ENCODE results near the gene LHX1. TPM values are rescaled to one million over a fixed set of nuclear protein-coding genes. Genes with fewer than 3 reads are reported as not detected.

LHX1 gene
- total RNA-seq, 1 experiment from 2014 or later: 0.05 TPM

DNA sequence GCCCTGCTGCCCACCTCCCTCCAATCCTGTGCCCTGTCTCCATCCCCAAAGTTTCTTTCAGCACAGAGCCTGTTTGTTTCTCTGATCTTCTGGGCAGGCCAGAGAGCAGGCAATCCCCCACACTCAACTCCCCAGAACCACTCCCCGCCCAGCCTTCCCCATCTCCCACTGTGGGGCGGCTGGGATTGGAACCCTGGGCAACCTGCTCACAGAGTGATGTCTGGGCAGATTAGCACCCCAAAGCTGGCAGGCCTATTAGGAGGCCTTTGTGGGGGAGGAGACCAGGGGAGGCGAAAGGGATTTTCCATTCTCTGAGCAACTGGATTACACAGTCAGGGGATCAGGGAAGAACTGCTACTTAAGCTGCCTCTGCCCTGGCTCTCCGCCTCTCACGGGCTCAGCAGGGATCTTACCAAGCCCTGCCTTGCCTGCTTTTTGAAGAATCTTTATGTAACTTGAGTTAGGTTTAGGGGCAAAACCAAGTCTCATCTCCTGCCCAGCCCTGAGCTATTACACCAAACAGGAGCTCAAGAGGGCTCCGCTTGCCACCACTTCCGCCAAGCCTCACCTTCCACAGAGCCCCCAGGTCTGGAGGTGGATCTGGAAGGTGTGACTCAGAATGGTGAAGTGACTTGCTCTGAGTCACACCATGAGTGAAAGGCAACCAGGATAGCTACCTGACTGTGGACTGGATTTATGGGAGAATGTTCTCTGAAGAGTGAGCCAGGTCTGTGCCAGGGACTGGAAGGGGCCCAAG lies 16.0 kb upstream of the LHX1 start:
- DNase-seq (ENCODE audit: extremely low read depth, low read depth): no peak

DNA sequence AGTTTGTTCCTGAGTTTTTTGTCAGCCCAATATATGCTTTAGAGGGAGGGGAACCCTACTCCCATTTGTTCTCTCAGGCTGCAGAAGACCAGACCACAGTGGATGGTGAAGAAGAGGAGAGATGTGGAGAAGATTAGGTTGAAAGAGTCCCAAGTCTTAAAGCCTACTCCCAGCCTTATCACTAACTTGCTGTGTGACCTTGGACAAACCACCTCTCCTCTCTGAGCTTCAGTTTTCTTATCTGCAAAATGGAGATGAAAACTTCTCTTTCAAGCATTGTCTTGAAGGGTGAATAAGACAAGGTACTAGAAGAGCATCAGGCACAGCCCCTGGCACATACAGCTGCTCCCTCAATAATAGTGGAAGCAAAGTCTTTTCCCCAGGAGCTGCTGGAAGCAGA lies 15.1 kb upstream of the LHX1 start:
- DNase-seq (ENCODE audit: extremely low read depth, low read depth): no peak

DNA sequence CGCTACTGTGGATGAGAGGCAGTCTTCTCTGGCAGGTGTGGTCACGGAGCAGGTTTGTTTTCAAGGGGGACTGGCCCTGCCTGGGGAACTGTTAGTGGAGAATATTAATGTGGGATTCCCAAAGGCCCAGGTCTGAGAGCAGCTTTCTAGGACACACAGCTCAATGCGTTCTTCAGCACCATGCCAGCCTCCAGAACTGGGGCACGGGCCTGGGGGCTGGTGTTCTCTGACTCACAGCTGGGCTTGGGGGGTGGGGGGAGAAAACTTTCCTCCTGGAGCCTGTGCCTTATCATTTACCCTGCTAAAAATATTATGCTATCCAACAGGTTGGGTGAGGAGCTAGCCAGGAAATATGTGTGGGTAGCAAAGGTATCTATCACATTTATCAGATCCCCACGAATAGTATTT lies 13.5 kb upstream of the LHX1 start:
- no peak for DNase-seq (ENCODE audit: extremely low read depth, low read depth)

DNA sequence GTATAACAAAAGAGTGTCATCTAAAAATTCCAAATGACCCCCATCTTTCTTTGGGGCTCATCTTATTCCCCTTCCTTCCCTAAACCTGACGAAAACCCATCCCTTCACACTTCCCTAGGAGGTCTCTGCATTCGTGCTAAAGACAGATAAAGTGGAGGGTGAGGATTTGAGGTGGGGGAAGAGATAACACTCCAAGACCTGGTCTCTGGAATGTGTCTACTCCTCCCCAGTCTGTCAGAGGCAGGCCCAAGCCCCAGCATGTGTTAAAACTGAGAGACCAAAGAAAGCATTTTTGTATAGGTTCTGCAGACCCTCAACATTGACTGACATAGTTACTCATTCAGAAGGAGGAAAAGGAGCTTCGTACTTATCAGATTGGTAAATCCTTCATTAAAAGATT lies 11.0 kb upstream of the LHX1 start:
- DNase-seq (ENCODE audit: extremely low read depth, low read depth): no peak

DNA sequence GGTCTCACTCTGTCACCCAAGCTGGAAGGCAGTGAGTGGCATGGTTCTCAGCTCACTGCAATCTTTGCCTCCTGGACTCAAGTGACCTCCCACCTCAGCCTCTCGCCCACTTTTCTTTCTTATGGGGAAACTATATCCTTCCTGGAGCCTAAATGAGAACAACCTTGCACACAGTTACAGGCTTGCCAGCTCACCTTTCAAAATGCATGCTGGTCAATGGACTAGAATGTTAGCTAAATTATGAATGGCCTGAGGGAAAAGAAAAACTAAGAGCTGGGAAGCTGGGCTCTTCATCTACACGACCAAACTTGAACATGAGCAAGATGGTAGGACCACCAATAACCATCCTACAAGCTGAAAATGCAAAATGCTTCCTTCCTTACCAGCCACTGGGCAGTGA lies 10.6 kb upstream of the LHX1 start:
- DNase-seq (ENCODE audit: extremely low read depth, low read depth): no peak

DNA sequence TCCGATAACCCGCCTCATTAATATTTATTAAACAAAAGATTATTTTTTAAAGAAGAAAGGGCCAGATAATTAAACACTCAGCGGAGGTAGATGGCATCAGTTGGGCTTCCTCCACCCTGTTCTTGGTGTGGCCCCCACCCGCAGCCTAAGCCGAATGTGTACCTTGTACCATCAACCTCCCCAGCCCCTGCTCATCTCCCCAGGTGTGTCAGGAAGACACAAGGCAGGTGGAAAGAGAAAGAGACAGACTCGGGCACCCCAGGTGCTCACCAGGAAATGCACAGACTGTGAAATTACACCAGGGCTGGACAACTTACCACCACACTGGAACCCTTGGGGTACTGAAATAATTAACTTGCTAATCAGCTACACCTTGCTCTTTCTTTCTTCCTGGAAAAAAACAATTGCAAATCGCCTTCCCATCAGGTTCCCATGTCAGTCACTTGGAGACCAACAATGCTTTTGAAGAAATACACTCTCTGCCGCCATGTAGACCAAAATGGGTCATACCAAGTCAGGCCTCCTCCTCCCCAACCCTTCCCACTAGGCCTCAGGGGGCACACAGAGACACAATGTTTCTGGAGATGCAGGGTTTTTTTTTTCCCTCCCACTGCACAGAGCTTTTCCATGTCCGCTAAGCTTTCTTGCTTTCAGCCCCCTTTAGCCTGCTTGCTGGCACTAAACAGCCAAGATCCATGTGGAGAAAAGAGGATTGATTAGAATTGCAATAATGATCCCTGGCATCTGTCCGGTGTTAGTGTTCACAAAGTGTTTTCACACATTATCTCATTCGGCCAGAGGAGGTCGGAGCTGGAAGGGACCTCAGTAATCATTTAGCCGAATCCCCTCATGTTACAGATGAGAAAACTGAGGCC lies 8.6 kb upstream of the LHX1 start:
- DNase-seq (ENCODE audit: extremely low read depth, low read depth): no peak

DNA sequence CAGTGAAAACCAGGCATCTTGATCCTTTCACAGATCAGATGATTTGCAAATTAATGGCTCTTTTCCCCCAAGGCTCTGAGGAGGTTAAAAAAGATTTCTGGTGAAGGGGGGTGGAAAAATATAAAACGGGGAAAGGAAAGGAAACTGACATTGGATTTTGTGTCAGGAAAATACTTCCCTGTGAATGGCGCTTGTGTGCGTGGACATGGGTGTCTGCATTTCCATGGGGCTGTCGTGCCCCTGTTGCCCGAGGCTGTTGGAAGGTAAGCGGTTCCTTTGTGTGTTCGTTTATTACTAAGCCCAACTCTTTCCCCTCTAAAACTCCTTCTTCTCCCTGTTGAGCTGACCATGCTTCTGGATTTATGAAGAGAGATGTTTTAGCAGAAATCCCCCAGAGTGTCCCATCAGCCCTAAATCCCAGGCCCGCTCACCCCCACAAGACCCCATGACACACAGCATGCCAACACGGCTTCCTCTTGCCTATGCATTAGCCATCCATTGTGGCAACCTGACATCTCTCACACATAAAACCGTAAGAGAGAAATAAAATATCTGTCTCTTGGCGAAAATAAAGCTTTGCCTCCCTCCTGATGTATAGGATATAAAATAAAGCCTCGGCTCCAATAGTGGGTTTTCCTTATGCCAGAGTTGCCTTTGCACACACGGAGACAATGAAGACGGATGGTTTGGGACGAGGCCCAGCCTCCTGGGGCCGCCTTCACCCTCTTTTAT lies 7.3 kb upstream of the LHX1 start:
- DNase-seq (ENCODE audit: extremely low read depth, low read depth): no peak

DNA sequence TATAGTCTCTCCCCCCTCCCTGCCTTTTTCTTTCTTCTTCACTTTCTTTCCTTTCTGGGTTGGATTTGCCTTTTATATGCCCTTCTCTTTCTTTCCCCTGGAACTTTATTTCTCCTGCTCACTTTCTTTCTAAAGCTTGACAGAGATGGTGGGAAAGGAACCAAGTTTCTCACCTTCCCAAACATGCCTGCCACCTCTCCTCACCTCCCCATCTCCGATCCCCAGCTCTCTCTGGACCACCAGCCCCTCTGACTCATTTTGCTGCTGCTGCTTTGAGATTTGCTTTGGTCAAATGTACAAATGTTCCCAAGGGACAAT lies 6.7 kb upstream of the LHX1 start:
- no peak for DNase-seq (ENCODE audit: extremely low read depth, low read depth)

DNA sequence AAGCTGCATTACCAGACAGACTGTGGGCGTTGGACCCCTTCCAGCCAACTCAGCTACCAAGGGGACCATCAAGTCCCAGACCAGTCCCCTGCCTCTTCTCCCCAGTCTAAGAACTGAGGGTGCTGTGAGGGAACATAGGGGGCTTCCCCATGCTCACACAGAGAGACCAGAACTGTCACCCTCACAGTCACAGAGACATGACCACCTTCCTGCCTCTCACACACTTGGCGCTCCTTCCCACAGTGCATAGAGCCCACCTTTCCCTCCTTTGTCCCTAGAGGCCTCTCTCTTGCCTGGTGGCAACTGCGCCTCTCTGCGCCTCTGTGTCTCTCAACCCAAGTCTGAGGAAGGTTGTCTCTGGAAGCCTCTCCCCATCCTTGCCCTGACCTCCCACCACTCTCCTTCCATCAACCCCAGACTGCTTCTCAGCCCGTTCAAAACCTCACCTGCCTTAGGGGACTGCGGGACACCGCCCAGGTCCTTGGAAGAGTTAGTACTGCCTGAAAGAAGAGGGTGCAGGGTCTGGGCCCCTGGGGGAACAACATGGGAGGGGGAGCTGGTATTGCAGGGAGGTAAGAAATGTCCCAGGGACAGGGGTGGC lies 6.1 kb upstream of the LHX1 start:
- no peak for DNase-seq (ENCODE audit: extremely low read depth, low read depth)

DNA sequence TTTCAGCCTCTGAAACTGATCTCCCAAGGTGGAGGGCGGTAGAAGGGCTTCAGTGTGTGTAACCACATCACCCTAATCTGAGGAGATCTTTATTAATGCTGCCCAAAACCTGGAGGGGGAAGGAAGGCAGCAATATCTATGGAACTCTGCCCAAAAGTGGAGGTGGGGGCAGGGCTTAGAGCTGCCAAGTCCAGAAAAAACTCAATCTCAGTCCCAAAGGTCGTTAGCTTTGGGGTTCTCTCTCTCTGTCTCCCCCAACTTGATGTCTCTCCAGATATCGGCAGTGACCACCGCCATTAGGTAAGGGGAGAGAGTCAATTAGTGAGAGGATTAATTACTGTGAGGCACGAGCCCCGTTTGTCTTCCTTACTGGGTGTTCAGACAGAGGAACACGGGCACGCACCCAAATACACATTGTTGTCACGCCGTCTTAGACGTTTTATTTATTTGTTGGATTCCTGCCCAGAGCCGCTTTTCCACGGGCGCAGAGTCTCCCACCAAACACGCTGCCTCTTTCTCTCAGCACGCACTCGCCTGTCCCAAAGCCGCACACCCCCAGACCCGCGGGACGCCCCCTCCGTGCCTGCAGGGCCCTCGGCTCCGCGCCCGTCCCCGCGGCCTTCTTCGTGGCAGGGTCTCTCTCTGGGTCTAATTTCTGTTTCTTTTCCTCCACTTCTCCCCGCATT lies 5.4 kb upstream of the LHX1 start:
- DNase-seq (ENCODE audit: extremely low read depth, low read depth): no peak

DNA sequence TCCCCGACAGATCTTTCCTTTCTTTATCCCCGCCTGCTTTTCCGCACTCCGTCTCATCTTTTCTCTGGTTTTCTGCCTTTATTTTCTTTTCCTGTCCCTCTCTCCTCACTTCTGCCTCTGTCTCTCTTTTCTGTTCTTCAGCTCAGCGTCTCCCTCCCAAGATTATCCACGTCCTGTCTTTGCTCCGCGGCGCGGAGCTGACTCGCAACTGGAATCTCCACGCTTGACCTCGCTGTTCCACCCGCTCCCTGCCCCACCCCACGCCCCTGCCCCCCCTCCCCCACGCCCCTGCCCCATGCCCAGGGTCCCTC lies 4.9 kb upstream of the LHX1 start:
- DNase-seq (ENCODE audit: extremely low read depth, low read depth): no peak

DNA sequence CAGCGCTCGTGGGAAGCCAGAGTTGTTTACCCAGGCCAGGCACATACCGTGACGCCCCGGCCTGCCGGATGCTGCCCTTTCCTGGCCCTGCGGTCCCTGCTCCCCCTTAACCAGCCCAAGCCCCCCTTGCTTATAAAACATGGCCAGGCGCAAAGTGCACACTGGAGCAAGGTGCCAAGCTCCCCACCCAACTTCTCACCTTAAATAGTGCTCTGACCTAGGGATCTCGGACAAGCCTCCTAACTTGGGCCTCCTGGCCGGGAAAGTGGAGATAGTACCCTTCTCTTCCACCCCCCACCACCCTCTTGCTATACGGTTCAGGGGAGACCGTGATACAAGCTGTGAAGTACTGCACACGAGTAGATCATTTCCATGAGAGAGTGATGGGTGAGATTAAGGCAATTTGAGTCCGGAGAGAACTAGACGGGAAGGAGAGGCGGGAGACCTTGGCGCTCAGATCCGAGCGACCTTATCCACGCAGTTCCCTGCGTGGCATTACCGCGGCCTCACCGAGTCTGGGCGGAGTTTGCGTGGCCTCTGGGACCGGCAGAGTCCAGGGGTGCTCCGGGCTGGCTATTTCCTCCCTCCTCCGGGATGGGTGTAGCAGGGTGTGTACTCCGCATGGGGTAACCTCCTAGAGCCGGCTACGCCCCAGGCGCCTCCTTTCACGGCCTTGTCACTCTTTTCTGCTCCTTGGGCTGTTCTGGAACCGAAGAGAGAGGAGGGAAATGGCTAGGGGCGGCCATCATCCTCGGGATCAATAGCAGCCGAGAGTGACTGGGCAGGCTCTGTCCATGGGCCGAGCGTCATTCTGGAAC lies 4.4 kb upstream of the LHX1 start:
- no peak for DNase-seq (ENCODE audit: extremely low read depth, low read depth)

DNA sequence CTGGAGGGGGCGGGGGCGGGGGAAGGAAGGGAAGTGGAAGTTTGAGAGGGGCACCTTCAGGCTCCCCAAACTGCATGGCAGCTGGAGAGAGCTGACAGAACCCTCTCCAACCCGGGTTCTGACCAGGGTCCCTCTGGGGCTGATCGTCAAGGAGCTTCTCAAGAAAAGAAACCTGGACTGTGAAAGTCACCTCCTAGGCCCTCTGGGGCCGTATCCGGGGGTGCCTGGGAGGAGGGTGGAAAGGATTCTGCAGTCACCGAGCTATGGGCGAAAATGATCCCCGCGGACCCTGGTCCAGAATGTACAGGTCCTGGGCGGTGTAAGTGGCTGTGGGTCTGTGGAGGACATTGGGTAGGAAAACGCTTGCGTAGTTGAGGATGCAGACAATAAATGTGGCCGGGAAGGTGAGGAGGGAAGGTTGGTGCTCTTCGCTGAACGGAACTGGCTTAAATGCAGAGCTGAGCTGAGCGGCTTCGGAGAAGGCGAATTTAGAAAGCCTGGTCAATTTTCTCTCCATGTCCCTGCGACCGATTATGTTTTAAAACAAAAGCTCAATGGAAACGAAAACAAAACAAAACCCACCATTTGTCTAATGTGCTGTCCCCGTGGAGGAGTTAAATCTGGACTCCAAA lies 3.6 kb upstream of the LHX1 start:
- no peak for DNase-seq (ENCODE audit: extremely low read depth, low read depth)

DNA sequence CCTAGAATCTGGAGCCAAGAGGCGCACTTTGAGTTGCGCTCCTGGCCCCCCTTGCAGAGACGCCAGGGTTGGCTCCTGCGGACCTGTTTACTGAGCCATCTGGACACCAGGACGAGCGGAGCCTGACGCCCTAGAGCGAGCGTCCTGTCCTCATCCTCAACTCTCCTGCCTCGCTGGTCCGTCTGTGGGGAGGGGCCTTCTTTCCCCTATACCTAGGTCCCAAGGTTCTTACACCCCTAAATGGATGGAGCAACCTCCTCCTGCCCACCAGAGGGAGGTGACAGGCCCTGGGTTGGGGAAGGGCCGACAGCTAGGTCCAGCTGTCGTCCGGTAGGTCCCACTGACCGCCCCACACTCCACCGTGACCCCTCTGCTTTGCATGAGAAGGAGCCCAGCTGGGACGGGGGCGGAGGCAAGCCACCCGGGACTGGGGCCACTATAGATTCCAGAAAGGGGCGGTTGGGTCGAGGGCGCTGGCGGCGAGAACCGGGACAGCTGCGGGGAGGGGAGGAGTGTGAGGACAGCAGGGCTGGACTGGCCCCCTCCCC lies 3.1 kb upstream of the LHX1 start:
- DNase-seq (ENCODE audit: extremely low read depth, low read depth): no peak

DNA sequence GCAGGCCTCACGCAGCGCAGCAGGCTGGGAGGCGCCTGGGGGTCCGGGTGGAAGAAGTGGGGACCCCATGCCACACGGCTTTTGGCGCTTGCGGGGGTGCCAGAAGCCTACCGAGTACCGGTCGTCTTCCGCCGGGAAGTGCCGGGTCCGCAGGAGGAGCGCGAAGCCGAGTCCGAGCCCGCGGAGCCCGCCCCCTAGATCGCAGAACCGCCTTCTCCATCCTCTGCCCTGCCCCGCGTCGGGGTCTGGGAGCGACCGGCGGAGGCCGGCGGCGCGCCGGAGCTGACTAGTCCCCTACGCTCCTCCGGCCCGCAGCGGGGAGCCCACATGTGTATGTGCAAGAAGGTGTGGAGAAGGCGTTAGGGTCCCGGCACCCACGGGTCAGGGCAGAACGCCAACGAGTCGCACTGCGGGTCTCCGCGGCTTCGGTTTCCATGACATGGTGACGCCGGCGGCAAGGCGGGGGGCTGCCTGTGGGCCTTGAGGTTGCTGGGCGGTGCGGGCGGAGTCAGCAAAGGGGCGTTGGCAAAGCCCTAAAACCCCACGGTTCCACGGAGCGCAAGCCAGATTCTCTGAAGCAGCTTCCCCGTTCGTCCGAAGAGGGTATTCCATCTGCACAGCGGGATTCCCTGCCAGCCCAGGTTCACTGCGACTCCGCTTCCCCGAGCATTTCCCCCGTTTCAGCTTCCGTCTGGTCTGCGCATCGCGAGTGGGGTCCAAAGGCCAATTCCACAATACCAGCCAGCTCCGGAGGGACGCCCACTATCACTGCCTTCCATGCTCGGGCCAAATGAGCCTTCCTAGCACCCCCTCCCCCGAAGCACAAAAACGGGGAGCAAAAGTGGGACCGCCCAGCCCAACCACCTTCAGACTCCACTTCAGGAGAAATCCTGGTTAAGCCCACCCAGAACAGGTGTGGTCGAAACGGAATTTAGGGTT lies 2.3 kb upstream of the LHX1 start:
- DNase-seq (ENCODE audit: extremely low read depth, low read depth): no peak

DNA sequence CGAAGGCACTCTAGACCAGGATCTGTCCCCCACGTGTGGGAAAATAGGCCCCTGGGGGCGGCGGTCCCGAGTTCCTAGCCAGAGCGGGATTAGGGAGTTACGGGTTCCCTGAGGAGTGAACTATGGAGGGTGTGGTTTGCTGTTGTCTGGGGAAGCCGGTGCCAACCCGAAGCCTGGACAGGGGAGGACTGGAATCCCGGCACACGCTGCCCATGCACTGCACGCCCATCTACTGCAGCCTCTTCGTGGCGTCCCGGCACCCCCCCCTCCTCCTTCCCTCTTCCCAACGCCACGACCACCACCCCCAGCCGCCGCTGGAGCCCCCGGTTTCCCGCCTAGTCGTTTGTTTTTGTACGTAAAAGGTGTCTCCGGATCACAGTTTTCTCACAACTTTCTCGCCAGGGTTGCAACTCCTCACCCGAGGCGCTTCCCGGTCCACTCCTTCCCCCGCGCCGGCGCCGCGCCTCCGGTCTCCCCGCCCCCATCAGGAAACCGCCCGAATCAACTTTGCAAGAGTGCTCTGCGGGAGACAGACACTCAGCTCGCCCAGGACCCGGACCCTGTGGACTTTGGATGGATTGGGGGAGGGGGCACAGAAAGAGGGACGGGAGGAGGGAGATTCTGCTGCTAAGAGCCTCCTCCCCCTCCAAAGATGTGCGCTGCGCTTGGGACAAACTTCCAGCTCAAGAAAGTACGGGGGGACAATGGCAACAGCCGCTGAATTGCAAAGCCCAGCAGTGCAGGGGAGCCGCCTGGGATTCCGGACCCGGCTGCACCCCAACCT lies 1.4 kb upstream of the LHX1 start:
- no peak for DNase-seq (ENCODE audit: extremely low read depth, low read depth)

DNA sequence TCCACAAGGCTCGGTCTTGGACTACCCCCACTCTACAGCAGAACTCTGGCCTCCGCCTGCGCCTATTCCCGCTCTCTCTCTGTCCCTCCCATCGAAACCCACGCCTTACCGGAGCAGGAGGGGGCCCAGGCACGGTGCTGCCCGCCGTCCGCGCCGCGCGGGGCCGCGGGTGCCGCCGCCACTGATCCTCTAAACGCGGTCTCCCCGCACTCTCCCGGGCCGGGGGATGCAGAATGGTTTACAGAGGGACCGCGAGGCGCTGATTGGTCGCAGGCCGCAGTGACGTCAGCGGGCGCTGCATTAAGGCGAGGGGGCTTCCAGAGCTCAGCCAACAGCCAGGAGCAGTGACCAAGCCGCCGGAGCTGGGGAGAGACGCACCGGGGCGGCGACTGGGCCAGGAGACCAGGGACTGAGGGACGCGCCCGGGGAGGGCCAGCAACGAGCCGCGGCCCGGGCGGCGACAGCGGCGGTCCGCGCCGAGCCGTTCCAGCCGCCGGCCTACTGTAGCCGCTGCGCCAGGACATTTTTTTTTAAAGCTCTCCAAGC lies 747 bp upstream of the LHX1 start:
- no peak for DNase-seq (ENCODE audit: extremely low read depth, low read depth)

Measured in NCI-H460 (cell line).